Body of pancreas (tissue), 4 donors: ENCODE data around the gene FCRL5.

Experiments
- CTCF ChIP-seq, 7 experiments: fragments of 450-650 bp in 4 of 7; fragments of 200-600 bp in 3 of 7; sonication (generic) in 3 of 7; IDR thresholded peaks; one replicate each; pipeline ENCODE4 v1.5.1; 2016 to 2019; ENCODE audit warnings: antibody characterized with exemption in 7 of 7
- POLR2A ChIP-seq, 3 donors: fragments of 450-650 bp; IDR thresholded peaks; one replicate each; pipeline ENCODE4 v1.6.1; 2016; ENCODE audit warnings: antibody characterized with exemption in 3 of 3, mild to moderate bottlenecking in 2 of 3

DNA sequence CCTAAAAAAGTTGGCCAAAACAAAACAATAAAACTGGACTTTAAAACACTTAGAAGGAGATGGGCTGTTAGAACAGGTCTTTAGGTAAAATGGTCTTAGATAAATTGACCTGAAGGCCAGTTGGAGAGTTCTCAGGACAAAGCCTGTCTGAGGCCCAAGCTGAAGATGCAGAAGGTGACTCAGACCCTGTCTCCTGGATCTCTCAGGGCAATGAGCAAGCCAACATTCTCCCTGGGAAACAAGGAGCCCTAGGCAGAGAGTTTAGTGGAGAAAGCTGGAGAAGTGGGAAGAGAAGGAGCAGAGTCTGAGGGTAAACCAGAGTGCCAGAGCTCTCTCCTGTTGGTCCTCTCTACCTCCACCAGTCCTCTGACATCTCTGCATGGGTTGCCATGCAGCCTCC, 70.1 kb downstream of the FCRL5 start:
- TF ChIP-seq CTCF (IDR thresholded peaks at IDR 0.05): no peak
- TF ChIP-seq POLR2A (IDR thresholded peaks at IDR 0.05): no peak
